HCT116 (cell line): Measurements from ENCODE around the gene KCNQ1OT1. TPM values are rescaled to one million over a fixed set of nuclear protein-coding genes. Genes with fewer than 3 reads are reported as not detected.

ENCODE experiments used
- ATAC-seq: fragments of 200-7000 bp; cut with Tn5 transposase; 2 replicates; pipeline ENCODE4 v1.9.1; 2020; ENCODE audit warnings: mild to moderate bottlenecking, moderate library complexity
- BruUV-seq: library from RNA; stranded (reverse); fragments of 400-500 nt; replicated peaks from 2 replicates; lab custom pipeline; 2021; lab: Mats Ljungman, UMichigan
- CTCF ChIA-PET: fragments of 300-600 bp; sonication (Branson Sonifier 250); formaldehyde crosslinking; loops from one replicate; lab custom pipeline; 2021; ENCODE audit warnings: antibody characterized with exemption; lab: Charles Lee
- POLR2A ChIA-PET: fragments of 300-600, 350-600 bp; sonication (Branson Sonifier 250); formaldehyde crosslinking; loops from one replicate; lab custom pipeline; 2021; ENCODE audit warnings: antibody characterized with exemption; lab: Charles Lee
- RAD21 ChIA-PET, 2 experiments: fragments of 300-600 bp; sonication (Branson Sonifier 250); formaldehyde crosslinking; loops; one replicate each; lab custom pipeline; 2023; ENCODE audit warnings: low total read pairs in 2 of 2; ENCODE audit not compliant: uncharacterized antibody in 2 of 2, unreplicated experiment in 2 of 2, low non-redundant PET in 1 of 2; lab: Charles Lee
- DNase-seq: peaks from one replicate; pipeline ENCODE4 v3.0.0-alpha.2; 2010; ENCODE audit warnings: low read depth, low spot score
- H2AFZ ChIP-seq: fragments of 200-600 bp; shearing (Covaris generic), sonication (generic); 2 replicates; pipeline ENCODE4 v1.6.1; 2017; ENCODE audit warnings: low read depth, mixed run types, mixed read lengths, antibody characterized with exemption, low read length; ENCODE audit not compliant: poor library complexity, severe bottlenecking
- H3K27ac ChIP-seq: 2 replicates; pipeline ENCODE4 v1.5.1; 2012; ENCODE audit warnings: low read depth, low read length
- H3K27me3 ChIP-seq: fragments of 200-600 bp; sonication (generic); 2 replicates; pipeline ENCODE4 v1.6.1; 2016; ENCODE audit warnings: mixed run types, low read length, mixed read lengths; ENCODE audit not compliant: insufficient read depth
- H3K36me3 ChIP-seq, 2 experiments: fragments of 200-500 bp in 1 of 2; fragments of 200-600 bp in 1 of 2; sonication (Bioruptor generic) in 1 of 2; sonication (generic) in 1 of 2; 2 replicates each; pipeline versions ENCODE4 v1.5.1 to v1.6.1; 2014 to 2016; ENCODE audit warnings: low read length in 2 of 2, inconsistent platforms in 1 of 2, mixed read lengths in 1 of 2, mixed run types in 1 of 2; ENCODE audit not compliant: insufficient read depth in 2 of 2, control insufficient read depth in 1 of 2
- H3K4me1 ChIP-seq, 2 experiments: fragments of 200-600 bp in 1 of 2; sonication (generic) in 1 of 2; 2 replicates each; pipeline versions ENCODE4 v1.5.1 to v1.6.1; 2012 to 2017; ENCODE audit warnings: low read length in 2 of 2, inconsistent platforms in 1 of 2, mild to moderate bottlenecking in 1 of 2, mixed read lengths in 1 of 2, mixed run types in 1 of 2, moderate library complexity in 1 of 2; ENCODE audit not compliant: insufficient read depth in 2 of 2, control insufficient read depth in 1 of 2
- H3K4me2 ChIP-seq: fragments of 200-600 bp; sonication (generic); 2 replicates; pipeline ENCODE4 v1.6.1; 2017; ENCODE audit warnings: mixed run types, low read length, mixed read lengths
- H3K4me3 ChIP-seq, 2 experiments: fragments of 200-600 bp in 1 of 2; sonication (generic) in 1 of 2; replicated peaks in 1 of 2; 2 replicates each; pipeline ENCODE4 v1.5.1; 2011 to 2016; ENCODE audit warnings: low read length in 2 of 2, control low read depth in 1 of 2, low read depth in 1 of 2, mild to moderate bottlenecking in 1 of 2, mixed read lengths in 1 of 2, mixed run types in 1 of 2
- H3K79me2 ChIP-seq: fragments of 200-600 bp; sonication (generic); 2 replicates; pipeline ENCODE4 v1.6.1; 2017; ENCODE audit warnings: mild to moderate bottlenecking, mixed run types, low read length, moderate library complexity, mixed read lengths; ENCODE audit not compliant: insufficient read depth
- H3K9ac ChIP-seq: fragments of 200-600 bp; sonication (generic); 2 replicates; pipeline ENCODE4 v1.6.1; 2016; ENCODE audit warnings: low read length, mixed read lengths
- H3K9me2 ChIP-seq: fragments of 200-600 bp; sonication (generic), shearing (Covaris generic); 2 replicates; pipeline ENCODE4 v1.6.1; 2017; ENCODE audit warnings: mixed run types, mild to moderate bottlenecking, moderate library complexity; ENCODE audit not compliant: insufficient read depth
- H3K9me3 ChIP-seq, 2 experiments: fragments of 200-500 bp in 1 of 2; fragments of 200-600 bp in 1 of 2; sonication (Bioruptor generic) in 1 of 2; sonication (generic) in 1 of 2; 2 replicates each; pipeline ENCODE4 v1.6.1; 2014 to 2017; ENCODE audit warnings: low read length in 2 of 2, mixed read lengths in 2 of 2, inconsistent platforms in 1 of 2, low read depth in 1 of 2, mild to moderate bottlenecking in 1 of 2, mixed run types in 1 of 2, moderate library complexity in 1 of 2; ENCODE audit not compliant: control insufficient read depth in 1 of 2, insufficient read depth in 1 of 2
- H4K20me1 ChIP-seq: fragments of 200-600 bp; sonication (generic), shearing (Covaris generic); 2 replicates; pipeline ENCODE4 v1.6.1; 2017; ENCODE audit warnings: mixed run types, mild to moderate bottlenecking, moderate library complexity; ENCODE audit not compliant: insufficient read depth
- CBX3 ChIP-seq: IDR thresholded peaks from 2 replicates; pipeline ENCODE4 v1.6.1; 2012; ENCODE audit warnings: low read depth
- CEBPB ChIP-seq: IDR thresholded peaks from 2 replicates; pipeline ENCODE4 v1.6.1; 2012; ENCODE audit warnings: low read depth
- CTCF ChIP-seq, 3 experiments: fragments of 200-600 bp in 1 of 3; sonication (generic) in 1 of 3; IDR thresholded peaks in 2 of 3; conservative IDR thresholded peaks in 1 of 3; 2 replicates each; pipeline ENCODE4 v1.5.1; 2012 to 2017; ENCODE audit warnings: low read depth in 2 of 3, low read length in 2 of 3, antibody characterized with exemption in 1 of 3, borderline replicate concordance in 1 of 3, control low read depth in 1 of 3, mild to moderate bottlenecking in 1 of 3, mixed read lengths in 1 of 3, mixed run types in 1 of 3, moderate library complexity in 1 of 3; ENCODE audit not compliant: insufficient read depth in 1 of 3
- EGR1 ChIP-seq: IDR thresholded peaks from 2 replicates; pipeline ENCODE4 v1.6.1; 2012; ENCODE audit warnings: low read depth
- EZH2 ChIP-seq: fragments of 200-600 bp; sonication (generic); IDR thresholded peaks from 2 replicates; pipeline ENCODE4 v1.6.1; 2017; ENCODE audit warnings: antibody characterized with exemption, mixed run types
- EZH2phosphoT487 ChIP-seq: fragments of 200-600 bp; IDR thresholded peaks from 2 replicates; pipeline ENCODE4 v1.6.1; 2018; ENCODE audit warnings: antibody characterized with exemption, borderline replicate concordance
- MAX ChIP-seq: IDR thresholded peaks from 2 replicates; pipeline ENCODE4 v1.6.1; 2012
- POLR2A ChIP-seq: IDR thresholded peaks from 2 replicates; pipeline ENCODE4 v1.7.0; 2011; ENCODE audit warnings: borderline replicate concordance; ENCODE audit not compliant: insufficient read depth, insufficient read length; ENCODE audit errors: extremely low read depth
- RAD21 ChIP-seq: IDR thresholded peaks from 2 replicates; pipeline ENCODE4 v1.6.1; 2012; ENCODE audit warnings: low read depth, mild to moderate bottlenecking
- REST ChIP-seq: IDR thresholded peaks from 2 replicates; pipeline ENCODE4 v1.6.1; 2012; ENCODE audit warnings: low read depth
- SIN3A ChIP-seq: IDR thresholded peaks from 2 replicates; pipeline ENCODE4 v1.6.1; 2012; ENCODE audit warnings: low read depth
- TCF7L2 ChIP-seq: IDR thresholded peaks from 2 replicates; pipeline ENCODE4 v1.7.0; 2011; ENCODE audit warnings: borderline replicate concordance, inconsistent platforms; ENCODE audit not compliant: insufficient read depth, insufficient read length; ENCODE audit errors: extremely low read depth
- ZNF274 ChIP-seq: fragments of 200-500 bp; sonication (Bioruptor generic); IDR thresholded peaks from 2 replicates; pipeline ENCODE4 v1.6.1; 2014; ENCODE audit warnings: mild to moderate bottlenecking, low read depth, low read length, inconsistent platforms
- intact Hi-C: fragments of 100-400 bp; cut with micrococcal nuclease; formaldehyde crosslinking; loops from 2 replicates; pipeline ENCODE4 v1.10.0; 2022
- total RNA-seq: library from RNA; stranded (reverse); gene quantifications from one replicate; pipeline ENCODE4 v1.2.1, GENCODE V29; 2021; ENCODE audit not compliant: unreplicated experiment

The KCNQ1OT1 gene
- total RNA-seq, 1 experiment from 2014 or later: 1.1 TPM

- CTCF ChIA-PET: no interaction called here
- TF ChIP-seq CBX3: no peak
- TF ChIP-seq TCF7L2: no peak
- H3K4me3 ChIP-seq: no peak overlapping the region
- peaks cover 2% of the 10 kb centered on the region; the same call in 1 of the 2 replicates for H3K79me2 ChIP-seq
- RAD21 ChIA-PET: no interaction called here
- BruUV-seq: no TSS peak
- H2AFZ ChIP-seq: no peak overlapping the region
- H3K27ac ChIP-seq: no peak overlapping the region
- H4K20me1 ChIP-seq: no peaks in the 10 kb centered on the region
- ATAC-seq: no peak
- H3K27me3 ChIP-seq: no peaks in the 10 kb centered on the region
- H3K4me1 ChIP-seq: no peaks in the 10 kb centered on the region
- no peaks in the 10 kb centered on the region for H3K36me3 ChIP-seq
- POLR2A ChIA-PET: no interaction called here
- no peak overlapping the region for H3K4me2 ChIP-seq
- no peaks in the 10 kb centered on the region for H3K9me2 ChIP-seq
- intact Hi-C loops: no loop called here
- H3K9me3 ChIP-seq: no peaks in the 10 kb centered on the region
- DNase-seq: no peak
- no peak overlapping the region for H3K9ac ChIP-seq
Observed at GRCh38 chr11:2670541-2671100, 29.2 kb downstream of the KCNQ1OT1 start.

GRCh38 chr11:2669634-2670469 is 29.9 kb downstream of the KCNQ1OT1 start:
- H3K27me3 ChIP-seq: no peaks in the 10 kb centered on the region
- no peak for ATAC-seq
- H3K4me1 ChIP-seq: no peaks in the 10 kb centered on the region
- no peaks in the 10 kb centered on the region for H3K79me2 ChIP-seq
- no peaks in the 10 kb centered on the region for H3K9me2 ChIP-seq
- H3K27ac ChIP-seq: no peak overlapping the region
- DNase-seq: no peak
- POLR2A ChIA-PET: no interaction called here
- RAD21 ChIA-PET: no interaction called here
- CTCF ChIA-PET: no interaction called here
- no peak overlapping the region for H3K9ac ChIP-seq
- no peak overlapping the region for H2AFZ ChIP-seq
- intact Hi-C loops: no loop called here
- no peaks in the 10 kb centered on the region for H3K9me3 ChIP-seq
- BruUV-seq: no TSS peak
- no peak overlapping the region for H3K4me3 ChIP-seq
- H4K20me1 ChIP-seq: no peaks in the 10 kb centered on the region
- H3K4me2 ChIP-seq: no peak overlapping the region
- no peaks in the 10 kb centered on the region for H3K36me3 ChIP-seq
- TF ChIP-seq TCF7L2 (no peak), EZH2phosphoT487 (no peak), SIN3A (no peak), CEBPB (no peak), EZH2 (no peak), MAX (no peak), EGR1 (no peak), POLR2A (no peak), CTCF (IDR thresholded peaks at IDR 0.05 in 2 of 3, conservative IDR thresholded peaks at IDR 0.05 in 1 of 3; ENCODE audit: borderline replicate concordance in 1 of 3, insufficient read depth in 1 of 3, low read depth in 2 of 3, low read length in 2 of 3) (no peak), ZNF274 (no peak), RAD21 (no peak), REST (no peak)
